ENCODE measurements around the gene PLPPR2. TPM values are rescaled to one million over a fixed set of nuclear protein-coding genes. Genes with fewer than 3 reads are reported as not detected.

PLPPR2 gene
- total RNA-seq, 1 experiment from 2014 or later, result 5.6 TPM

DNA sequence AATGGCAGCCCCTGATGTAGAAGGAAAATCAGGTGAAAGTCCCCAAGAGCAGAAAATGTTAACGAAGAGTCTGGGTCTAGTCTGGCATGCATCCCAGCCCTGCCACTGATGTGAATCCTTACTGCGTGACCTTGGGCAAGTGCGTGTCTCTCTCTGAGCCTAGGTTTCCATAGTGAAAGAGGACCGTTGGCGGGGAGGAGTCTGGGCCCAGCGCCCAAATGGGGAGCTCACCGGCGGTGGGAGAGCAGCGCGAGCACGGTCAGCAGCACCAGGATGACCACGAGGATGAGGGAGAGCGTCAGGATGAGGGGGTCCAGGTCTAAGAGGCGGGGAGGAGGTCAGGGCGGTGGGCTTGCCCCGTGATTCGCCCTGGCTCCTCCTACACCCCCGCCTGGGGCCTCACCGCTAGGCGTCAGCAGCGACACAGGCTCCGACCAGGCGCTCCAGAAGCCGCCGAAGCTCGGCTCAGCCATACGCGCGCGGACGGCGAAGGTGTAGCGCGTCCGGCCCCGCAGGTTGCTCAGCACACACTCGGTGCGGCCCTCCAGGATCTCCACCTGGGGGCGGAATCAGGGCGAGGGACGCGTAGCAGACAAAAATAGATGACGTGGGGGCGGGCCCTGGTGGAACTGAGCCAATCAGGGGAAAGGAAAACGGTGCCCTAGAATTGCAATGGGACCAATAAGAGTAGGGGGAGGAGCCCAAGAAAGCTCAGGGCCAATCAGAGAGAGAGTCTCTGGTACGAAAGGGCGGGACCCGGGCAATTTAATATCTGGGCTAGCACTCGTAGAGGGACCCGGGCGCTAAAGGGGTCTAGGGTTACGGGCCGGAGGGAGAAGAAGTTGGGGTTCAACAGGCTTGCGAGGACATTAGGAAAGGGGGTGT, 25.7 kb downstream of the PLPPR2 start:
- Histone ChIP-seq H3K36me3 (ENCODE audit: control insufficient read depth, insufficient read depth, low read length) (no peaks in the 10 kb centered on the region), H3K4me1 (0 out of 2 replicates have a peak, but pooled peaks cover 4% of the 10 kb centered on the region), H3K27me3 (replicated peaks; ENCODE audit: control insufficient read depth, insufficient read depth, low read length) (no peaks in the 10 kb centered on the region), H3K4me3 (ENCODE audit: low read depth, low read length) (peak overlapping the region; percentile 58), H3K9me3 (no peaks in the 10 kb centered on the region)
- Mint-ChIP-seq H3K4me3 (ENCODE audit: unreplicated experiment) (peak overlapping the region; percentile 95), H3K27ac (ENCODE audit: unreplicated experiment) (peak overlapping the region; percentile 98), H3K9me3 (ENCODE audit: unreplicated experiment) (no peaks in the 10 kb centered on the region), H3K27me3 (ENCODE audit: insufficient read depth, unreplicated experiment) (no peaks in the 10 kb centered on the region), H3K36me3 (ENCODE audit: insufficient read depth, unreplicated experiment) (peaks cover 12% of the 10 kb centered on the region), H3K4me1 (ENCODE audit: low read depth, unreplicated experiment) (no peaks in the 10 kb centered on the region)
- ChIA-PET CTCF (interaction anchor here (0.5 to 2.2 kb wide), 42 partner anchors 10 to 455 kb away, joined by 3 to 42 read pairs (median 4); partner anchors contain the start of genes CCDC159, ECSIT, ELOF1 and ODAD3), POLR2A (interaction anchor here (0.5 to 1.8 kb wide), 12 partner anchors 11 to 259 kb away, joined by 3 to 14 read pairs (median 5); partner anchors contain the start of genes CCDC159, ODAD3, PRKCSH and TMEM205)
- DNase-seq, result peak; percentile 99
- intact Hi-C loops (cut with micrococcal nuclease; ENCODE audit: unreplicated experiment), result loop anchor here (1.0 to 5.0 kb wide), 4 partner anchors 36 to 101 kb away; partner anchors contain the start of genes ODAD3, PRKCSH and RGL3
- TF ChIP-seq, protein P1, sequence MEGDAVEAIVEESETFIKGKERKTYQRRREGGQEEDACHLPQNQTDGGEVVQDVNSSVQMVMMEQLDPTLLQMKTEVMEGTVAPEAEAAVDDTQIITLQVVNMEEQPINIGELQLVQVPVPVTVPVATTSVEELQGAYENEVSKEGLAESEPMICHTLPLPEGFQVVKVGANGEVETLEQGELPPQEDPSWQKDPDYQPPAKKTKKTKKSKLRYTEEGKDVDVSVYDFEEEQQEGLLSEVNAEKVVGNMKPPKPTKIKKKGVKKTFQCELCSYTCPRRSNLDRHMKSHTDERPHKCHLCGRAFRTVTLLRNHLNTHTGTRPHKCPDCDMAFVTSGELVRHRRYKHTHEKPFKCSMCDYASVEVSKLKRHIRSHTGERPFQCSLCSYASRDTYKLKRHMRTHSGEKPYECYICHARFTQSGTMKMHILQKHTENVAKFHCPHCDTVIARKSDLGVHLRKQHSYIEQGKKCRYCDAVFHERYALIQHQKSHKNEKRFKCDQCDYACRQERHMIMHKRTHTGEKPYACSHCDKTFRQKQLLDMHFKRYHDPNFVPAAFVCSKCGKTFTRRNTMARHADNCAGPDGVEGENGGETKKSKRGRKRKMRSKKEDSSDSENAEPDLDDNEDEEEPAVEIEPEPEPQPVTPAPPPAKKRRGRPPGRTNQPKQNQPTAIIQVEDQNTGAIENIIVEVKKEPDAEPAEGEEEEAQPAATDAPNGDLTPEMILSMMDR (IDR thresholded peaks at IDR 0.05; ENCODE audit: insufficient read depth in 1 of 2, low read depth in 1 of 2, low read length in 1 of 2, severe bottlenecking in 1 of 2, unreplicated experiment in 1 of 2), result peak; percentile 68 to 70
- BruUV-seq (replicated peaks), result no TSS peak

DNA sequence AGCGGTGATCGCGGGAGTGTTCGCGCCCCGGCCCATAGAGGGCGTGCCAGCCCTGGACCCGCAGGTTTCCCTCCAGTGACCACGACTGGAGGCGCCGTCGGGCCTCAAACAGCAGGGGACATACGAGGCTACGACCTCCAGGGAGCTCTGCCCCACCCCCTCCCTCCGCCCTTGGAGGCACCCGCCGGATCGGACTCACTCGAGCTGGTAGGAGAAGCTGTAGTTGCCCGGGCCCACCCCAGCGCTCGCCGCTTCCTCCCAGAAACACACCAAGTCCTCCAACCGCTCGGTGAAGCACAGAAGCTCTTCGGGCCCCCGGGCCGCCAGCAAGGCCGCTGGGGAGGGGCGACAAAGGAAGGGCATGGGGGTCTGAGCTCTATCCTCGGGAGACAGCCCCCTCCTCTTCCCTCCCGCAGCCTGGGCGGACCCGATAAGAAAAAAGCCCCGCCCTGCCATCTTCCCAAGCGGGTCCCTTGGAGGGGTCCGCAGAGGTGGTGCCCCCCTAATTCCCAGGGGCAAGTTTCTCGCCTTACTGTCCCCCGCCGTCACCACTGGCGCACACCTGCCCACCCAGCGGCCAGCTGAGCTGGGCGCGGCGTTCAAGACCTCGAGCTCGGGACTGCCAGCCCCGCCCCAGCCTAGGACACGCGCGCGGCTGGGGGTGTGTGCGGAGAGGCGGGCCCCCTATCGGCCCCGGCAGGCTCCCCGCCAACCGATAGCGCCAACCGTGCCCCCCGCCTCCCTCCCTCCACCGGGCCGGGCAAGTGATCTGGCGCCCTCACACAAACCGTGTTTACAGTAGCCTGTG, 27.9 kb downstream of the PLPPR2 start:
- Mint-ChIP-seq H3K9me3 (ENCODE audit: unreplicated experiment) (no peaks in the 10 kb centered on the region), H3K27ac (ENCODE audit: unreplicated experiment) (peak overlapping the region; percentile 98), H3K4me3 (ENCODE audit: unreplicated experiment) (peak overlapping the region; percentile 95), H3K36me3 (ENCODE audit: insufficient read depth, unreplicated experiment) (peaks cover 12% of the 10 kb centered on the region), H3K27me3 (ENCODE audit: insufficient read depth, unreplicated experiment) (no peaks in the 10 kb centered on the region), H3K4me1 (ENCODE audit: low read depth, unreplicated experiment) (no peaks in the 10 kb centered on the region)
- no TSS peak for BruUV-seq (replicated peaks)
- Histone ChIP-seq H3K27me3 (replicated peaks; ENCODE audit: control insufficient read depth, insufficient read depth, low read length) (no peaks in the 10 kb centered on the region), H3K36me3 (ENCODE audit: control insufficient read depth, insufficient read depth, low read length) (no peaks in the 10 kb centered on the region), H3K9me3 (no peaks in the 10 kb centered on the region), H3K4me1 (0 out of 2 replicates have a peak, but pooled peaks cover 4% of the 10 kb centered on the region), H3K4me3 (ENCODE audit: low read depth, low read length) (peak overlapping the region; percentile 59)
- ChIA-PET POLR2A (interaction anchor here (0.5 to 2.3 kb wide), 9 partner anchors 8 to 442 kb away, joined by 3 to 19 read pairs (median 4); partner anchors contain the start of genes RGL3 and SWSAP1), CTCF (interaction anchor here (0.5 to 2.7 kb wide), 20 partner anchors 9 to 186 kb away, joined by 3 to 31 read pairs (median 6); partner anchors contain the start of genes ELOF1, ODAD3, PRKCSH and RGL3)
- intact Hi-C loops (cut with micrococcal nuclease; ENCODE audit: unreplicated experiment), result loop anchor here (5.0 kb wide), 1 partner anchor 34 kb away; the partner anchor contains the start of gene RGL3
- TF ChIP-seq, protein P1 (IDR thresholded peaks at IDR 0.05; ENCODE audit: insufficient read depth in 1 of 2, low read depth in 1 of 2, low read length in 1 of 2, severe bottlenecking in 1 of 2, unreplicated experiment in 1 of 2), result peak; percentile 82 to 87
- DNase-seq, result peak; percentile 78 to 82

All from Caco-2 (cell line).